Breast epithelium (tissue), 3 donors: ENCODE measurements around the gene SLC38A3.

Experiments
- POLR2A ChIP-seq: fragments of 450-650 bp; IDR thresholded peaks from one replicate; pipeline ENCODE4 v1.6.1; 2016; ENCODE audit warnings: antibody characterized with exemption, mild to moderate bottlenecking, moderate library complexity
- POLR2AphosphoS5 ChIP-seq, 3 donors: sonication (generic); formaldehyde crosslinking; IDR thresholded peaks; one replicate each; pipeline ENCODE4 v1.6.1; 2017; ENCODE audit warnings: antibody characterized with exemption in 3 of 3

- TF ChIP-seq POLR2A (no peak), POLR2AphosphoS5 (IDR thresholded peaks at IDR 0.05) (no peak)
Measured at GRCh38 chr3:50245251-50245745, 40.2 kb downstream of the SLC38A3 start.
